Measurements from ENCODE around the gene SLC7A6. TPM values are rescaled to one million over a fixed set of nuclear protein-coding genes. Genes with fewer than 3 reads are reported as not detected.

The SLC7A6 gene
- total RNA-seq, 1 donor from 2014 or later = 11.6 TPM

- DNase-seq (ENCODE audit: low spot score, unreplicated experiment) = no peak
- Mint-ChIP-seq H3K4me3 (ENCODE audit: low read depth) (peak overlapping the region; percentile 87), H3K27me3 (peaks cover 22% of the 10 kb centered on the region), H3K9me3 (ENCODE audit: low read depth) (no peaks in the 10 kb centered on the region), H3K4me1 (ENCODE audit: low read depth) (peaks cover 15% of the 10 kb centered on the region), H3K27ac (peak overlapping the region; percentile 86), H3K36me3 (ENCODE audit: insufficient read depth) (no peaks in the 10 kb centered on the region)
- no peak for TF ChIP-seq CTCF (IDR thresholded peaks at IDR 0.05; ENCODE audit: unreplicated experiment)
Measured at GRCh38 chr16:68265078-68265920, 973 bp downstream of the SLC7A6 start.

- Mint-ChIP-seq H3K27me3 (peaks cover 18% of the 10 kb centered on the region), H3K4me3 (ENCODE audit: low read depth) (no peak overlapping the region), H3K9me3 (ENCODE audit: low read depth) (no peaks in the 10 kb centered on the region), H3K36me3 (ENCODE audit: insufficient read depth) (no peaks in the 10 kb centered on the region), H3K4me1 (ENCODE audit: low read depth) (peaks cover 20% of the 10 kb centered on the region), H3K27ac (no peak overlapping the region)
- no peak for TF ChIP-seq CTCF (IDR thresholded peaks at IDR 0.05; ENCODE audit: unreplicated experiment)
- DNase-seq (ENCODE audit: low spot score, unreplicated experiment) = no peak
Measured at GRCh38 chr16:68267612-68268405, 3.5 kb downstream of the SLC7A6 start.

GRCh38 chr16:68269793-68270192, 5.5 kb downstream of the SLC7A6 start:
- Mint-ChIP-seq H3K4me3 (ENCODE audit: low read depth) (no peak overlapping the region), H3K27me3 (peaks cover 11% of the 10 kb centered on the region), H3K27ac (no peak overlapping the region), H3K4me1 (ENCODE audit: low read depth) (peaks cover 24% of the 10 kb centered on the region), H3K9me3 (ENCODE audit: low read depth) (no peaks in the 10 kb centered on the region), H3K36me3 (ENCODE audit: insufficient read depth) (no peaks in the 10 kb centered on the region)
- no peak for TF ChIP-seq CTCF (IDR thresholded peaks at IDR 0.05; ENCODE audit: unreplicated experiment)
- DNase-seq (ENCODE audit: low spot score, unreplicated experiment) = no peak

- peaks cover 5% of the 10 kb centered on the region for H3K27me3 Mint-ChIP-seq
- H3K9me3 Mint-ChIP-seq (ENCODE audit: low read depth) = no peaks in the 10 kb centered on the region
- H3K4me3 Mint-ChIP-seq (ENCODE audit: low read depth) = no peak overlapping the region
- TF ChIP-seq CTCF (IDR thresholded peaks at IDR 0.05; ENCODE audit: unreplicated experiment) = no peak
- DNase-seq (ENCODE audit: low spot score, unreplicated experiment) = no peak
- H3K4me1 Mint-ChIP-seq (ENCODE audit: low read depth) = peaks cover 18% of the 10 kb centered on the region
- H3K36me3 Mint-ChIP-seq (ENCODE audit: insufficient read depth) = no peaks in the 10 kb centered on the region
- no peak overlapping the region for H3K27ac Mint-ChIP-seq
Measured at GRCh38 chr16:68270353-68270752, 6.0 kb downstream of the SLC7A6 start.

- Mint-ChIP-seq H3K27me3 (no peaks in the 10 kb centered on the region), H3K9me3 (ENCODE audit: low read depth) (no peaks in the 10 kb centered on the region), H3K27ac (no peak overlapping the region), H3K36me3 (ENCODE audit: insufficient read depth) (no peaks in the 10 kb centered on the region), H3K4me1 (ENCODE audit: low read depth) (peaks cover 25% of the 10 kb centered on the region), H3K4me3 (ENCODE audit: low read depth) (no peak overlapping the region)
- no peak for DNase-seq (ENCODE audit: low spot score, unreplicated experiment)
- TF ChIP-seq CTCF (IDR thresholded peaks at IDR 0.05; ENCODE audit: unreplicated experiment) = no peak
Measured at GRCh38 chr16:68272507-68273209, 8.3 kb downstream of the SLC7A6 start.
